HepG2 (cell line): ENCODE measurements around the gene RAC3. TPM values are rescaled to one million over a fixed set of nuclear protein-coding genes. Genes with fewer than 3 reads are reported as not detected.
A peak's percentile ranks its signal among the peaks of the same experiment; 100 is the strongest.

Experiments used
- ARHGAP35 ChIP-seq: sonication (generic); formaldehyde crosslinking; IDR thresholded peaks from 2 replicates; pipeline ENCODE4 v1.9.0; 2022; ENCODE audit warnings: mild to moderate bottlenecking, inconsistent platforms, moderate library complexity, missing genetic modification reagents, borderline replicate concordance
- ARID2 ChIP-seq: sonication (generic); formaldehyde crosslinking; IDR thresholded peaks from 2 replicates; pipeline ENCODE4 v1.8.1; 2022; ENCODE audit warnings: mild to moderate bottlenecking, missing genetic modification reagents, borderline replicate concordance
- ARID5B ChIP-seq: IDR thresholded peaks from 2 replicates; pipeline ENCODE4 v1.4.0; 2020; ENCODE audit warnings: mild to moderate bottlenecking, missing genetic modification reagents
- CSRNP1 ChIP-seq: sonication (generic); formaldehyde crosslinking; IDR thresholded peaks from 2 replicates; pipeline ENCODE4 v1.8.1; 2023; ENCODE audit warnings: mild to moderate bottlenecking, missing genetic modification reagents
- DMTF1 ChIP-seq: sonication (generic); formaldehyde crosslinking; IDR thresholded peaks from 2 replicates; pipeline ENCODE4 v1.4.0; 2020; ENCODE audit warnings: mild to moderate bottlenecking, missing genetic modification reagents
- KLF13 ChIP-seq: sonication (generic); formaldehyde crosslinking; IDR thresholded peaks from 2 replicates; pipeline ENCODE4 v1.4.0; 2020; ENCODE audit warnings: mild to moderate bottlenecking, missing genetic modification reagents
- NFYB ChIP-seq: sonication (generic); formaldehyde crosslinking; IDR thresholded peaks from 2 replicates; pipeline ENCODE4 v1.4.0; 2020; ENCODE audit warnings: missing genetic modification reagents
- NONO ChIP-seq, 2 experiments: fragments of 450-650 bp in 1 of 2; sonication (generic) in 1 of 2; formaldehyde crosslinking in 1 of 2; IDR thresholded peaks in 1 of 2; conservative IDR thresholded peaks in 1 of 2; 2 replicates each; pipeline versions ENCODE4 v1.6.1 to v1.8.0; 2017 to 2022; ENCODE audit warnings: mild to moderate bottlenecking in 1 of 2, missing genetic modification reagents in 1 of 2, moderate library complexity in 1 of 2
- RFX5 ChIP-seq: IDR thresholded peaks from 2 replicates; pipeline ENCODE4 v1.6.1; 2011; ENCODE audit warnings: low read depth, low read length, improper control_type of control experiment
- RFXANK ChIP-seq: IDR thresholded peaks from 2 replicates; pipeline ENCODE4 v1.6.1; 2016
- RNF2 ChIP-seq: fragments of 450-650 bp; conservative IDR thresholded peaks from 2 replicates; pipeline ENCODE4 v1.6.1; 2016; ENCODE audit warnings: low read depth
- SP2 ChIP-seq: sonication (generic); formaldehyde crosslinking; IDR thresholded peaks from 2 replicates; pipeline ENCODE4 v1.5.1; 2020; ENCODE audit warnings: mild to moderate bottlenecking, missing genetic modification reagents
- TBX3 ChIP-seq: fragments of 450-650 bp; IDR thresholded peaks from 2 replicates; pipeline ENCODE4 v1.6.1; 2017; ENCODE audit warnings: antibody characterized with exemption, mild to moderate bottlenecking, inconsistent platforms, borderline replicate concordance
- XBP1 ChIP-seq: sonication (generic); formaldehyde crosslinking; IDR thresholded peaks from 2 replicates; pipeline ENCODE4 v1.5.0; 2020; ENCODE audit warnings: missing genetic modification reagents
- ZBTB37 ChIP-seq: sonication (generic); formaldehyde crosslinking; IDR thresholded peaks from 2 replicates; pipeline ENCODE4 v1.4.0; 2020; ENCODE audit warnings: mild to moderate bottlenecking, missing genetic modification reagents
- ZNF234 ChIP-seq: sonication (generic); formaldehyde crosslinking; conservative IDR thresholded peaks from 2 replicates; pipeline ENCODE4 v1.5.1; 2020; ENCODE audit warnings: mild to moderate bottlenecking, missing genetic modification reagents
- ZNF761 ChIP-seq: sonication (generic); formaldehyde crosslinking; conservative IDR thresholded peaks from 2 replicates; pipeline ENCODE4 v1.4.0; 2020; ENCODE audit warnings: mild to moderate bottlenecking, missing genetic modification reagents
- ZNF839 ChIP-seq: sonication (generic); formaldehyde crosslinking; IDR thresholded peaks from 2 replicates; pipeline ENCODE4 v1.4.0; 2020; ENCODE audit warnings: missing genetic modification reagents, mild to moderate bottlenecking, borderline replicate concordance
- ZNF841 ChIP-seq: sonication (generic); formaldehyde crosslinking; IDR thresholded peaks from 2 replicates; pipeline ENCODE4 v1.8.1; 2023; ENCODE audit warnings: missing genetic modification reagents, borderline replicate concordance
- ZNF891 ChIP-seq: sonication (generic); formaldehyde crosslinking; IDR thresholded peaks from 2 replicates; pipeline ENCODE4 v1.5.0; 2020; ENCODE audit warnings: mild to moderate bottlenecking, missing genetic modification reagents
- polyA plus RNA-seq, 8 experiments: library from polyadenylated mRNA; depleted of rRNA in 3 of 8; stranded (reverse) in 7 of 8; unstranded in 1 of 8; fragments of >200 nt; fragmentation: Illumina TruSeq in 4 of 8; extraction: Trizol in 4 of 8; gene quantifications; 2 replicates each; pipeline versions ENCODE4 v1.2.1 to v1.2.3, GENCODE V29; 2011 to 2016; ENCODE audit warnings: low read depth in 4 of 8, missing spikeins in 1 of 8, mixed read lengths in 1 of 8; ENCODE audit not compliant: insufficient read depth in 1 of 8
- total RNA-seq, 5 experiments: library from RNA; depleted of rRNA; stranded (reverse); fragments of >200 nt; fragmentation: Illumina TruSeq; extraction: Trizol; gene quantifications; 2 replicates each; pipeline ENCODE4 v1.2.3, GENCODE V29; 2016; ENCODE audit warnings: low read depth in 1 of 5

The RAC3 gene
- total and polyA plus RNA-seq, 2 of the 13 experiments (the other 11 are each of a cell fraction or from before 2014, with no cell fraction given) = 10.5 to 21.3 TPM

GRCh38 chr17:81992306-81993102, 39.0 kb upstream of the RAC3 start (continued):
- peak; percentile 55; the same call in 1 of the 2 replicates for TF ChIP-seq ZBTB37 (CRISPR knock-in tag)
- no peak for TF ChIP-seq KLF13 (CRISPR knock-in tag)
- no peak for TF ChIP-seq RFX5
- TF ChIP-seq ZNF761 (CRISPR knock-in tag) = peak; percentile 70; the same call in 1 of the 2 replicates
- TF ChIP-seq ARID2 (CRISPR knock-in tag) = no peak; the same call in 1 of the 2 replicates
- TF ChIP-seq TBX3 = no peak; the same call in 1 of the 2 replicates
- peak; percentile 38; the same call in 1 of the 2 replicates for TF ChIP-seq NFYB (CRISPR knock-in tag)
- TF ChIP-seq ZNF891 (CRISPR knock-in tag) = peak; percentile 97
- TF ChIP-seq ARID5B (CRISPR knock-in tag) = peak; percentile 86
- TF ChIP-seq XBP1 (CRISPR knock-in tag) = peak; percentile 74
- TF ChIP-seq DMTF1 = peak; percentile 86; the same call in 1 of the 2 replicates
- TF ChIP-seq SP2 (CRISPR knock-in tag) = peak; percentile 68; the same call in 1 of the 2 replicates
- TF ChIP-seq RNF2 = peak; percentile 95
- peak; percentile 91 for TF ChIP-seq ARHGAP35 (CRISPR knock-in tag)
- no peak for TF ChIP-seq ZNF839 (CRISPR knock-in tag)
- peak; percentile 92; the same call in 1 of the 2 replicates for TF ChIP-seq ZNF841 (CRISPR knock-in tag)
- TF ChIP-seq RFXANK = no peak
- peak; percentile 92; the same call in 1 of the 2 replicates for TF ChIP-seq CSRNP1 (CRISPR knock-in tag)
- TF ChIP-seq ZNF234 = peak; percentile 93; the same call in 1 of the 2 replicates
- TF ChIP-seq NONO (IDR thresholded peaks at IDR 0.05) = no peak
- TF ChIP-seq NONO (CRISPR knock-in tag; conservative IDR thresholded peaks at IDR 0.05) = peak; percentile 96
